Measurements from ENCODE around the gene FILIP1L.

FILIP1L gene

GRCh38 chr3:99962703-99963102 lies 151.6 kb downstream of the FILIP1L start:
- Histone ChIP-seq H3K27me3 (no peaks in the 10 kb centered on the region), H3K4me1 (no peaks in the 10 kb centered on the region; the same call in 1 of the 2 replicates), H3K9me3 (no peaks in the 10 kb centered on the region), H3K4me3 (ENCODE audit: low read depth, low read length) (no peak overlapping the region), H3K36me3 (no peaks in the 10 kb centered on the region)
- no peak for DNase-seq
- TF ChIP-seq CTCF (IDR thresholded peaks at IDR 0.05; ENCODE audit: low read depth, low read length) = no peak

GRCh38 chr3:99961756-99962515 lies 152.4 kb downstream of the FILIP1L start:
- Histone ChIP-seq H3K4me1 (no peaks in the 10 kb centered on the region; the same call in 1 of the 2 replicates), H3K9me3 (no peaks in the 10 kb centered on the region), H3K27me3 (no peaks in the 10 kb centered on the region), H3K36me3 (no peaks in the 10 kb centered on the region), H3K4me3 (ENCODE audit: low read depth, low read length) (no peak overlapping the region)
- no peak for DNase-seq
- no peak for TF ChIP-seq CTCF (IDR thresholded peaks at IDR 0.05; ENCODE audit: low read depth, low read length)

GRCh38 chr3:99960941-99961340 lies 153.4 kb downstream of the FILIP1L start:
- Histone ChIP-seq H3K4me3 (ENCODE audit: low read depth, low read length) (no peak overlapping the region), H3K36me3 (no peaks in the 10 kb centered on the region), H3K27me3 (no peaks in the 10 kb centered on the region), H3K9me3 (no peaks in the 10 kb centered on the region), H3K4me1 (no peaks in the 10 kb centered on the region; the same call in 1 of the 2 replicates)
- no peak for DNase-seq
- TF ChIP-seq CTCF (IDR thresholded peaks at IDR 0.05; ENCODE audit: low read depth, low read length) = no peak

- DNase-seq = no peak
Observed at GRCh38 chr3:99960123-99960878, 154.0 kb downstream of the FILIP1L start.

GRCh38 chr3:99958222-99958912 lies 155.9 kb downstream of the FILIP1L start:
- H3K27me3 ChIP-seq = no peaks in the 10 kb centered on the region
- no peak for DNase-seq
- H3K4me3 ChIP-seq (ENCODE audit: low read depth, low read length) = no peak overlapping the region
- no peak for TF ChIP-seq CTCF (IDR thresholded peaks at IDR 0.05; ENCODE audit: low read depth, low read length)
- no peaks in the 10 kb centered on the region for H3K36me3 ChIP-seq
- H3K4me1 ChIP-seq = no peaks in the 10 kb centered on the region; the same call in 1 of the 2 replicates
- no peaks in the 10 kb centered on the region for H3K9me3 ChIP-seq

More at GRCh38 chr3:99960123-99960878, 154.0 kb downstream of the FILIP1L start:
- no peak for TF ChIP-seq CTCF (IDR thresholded peaks at IDR 0.05; ENCODE audit: low read depth, low read length)
- Histone ChIP-seq H3K27me3 (no peaks in the 10 kb centered on the region), H3K9me3 (no peaks in the 10 kb centered on the region), H3K36me3 (no peaks in the 10 kb centered on the region), H3K4me1 (no peaks in the 10 kb centered on the region; the same call in 1 of the 2 replicates), H3K4me3 (ENCODE audit: low read depth, low read length) (no peak overlapping the region)

Measured in BE2C (cell line).